Trophoblast cell (in vitro differentiated cells and primary cell): Measurements from ENCODE around the gene AKAP7.

Experiments
- DNase-seq, 2 donors: peaks; one replicate each; pipeline ENCODE4 v3.0.0-alpha.2; 2016
- H2AFZ ChIP-seq: 2 replicates; pipeline ENCODE4 v1.6.1; 2013; ENCODE audit warnings: low read length, moderate library complexity, mild to moderate bottlenecking; ENCODE audit not compliant: insufficient read depth, poor library complexity
- H2AK5ac ChIP-seq: 2 replicates; pipeline ENCODE4 v1.6.1; 2013; ENCODE audit warnings: mild to moderate bottlenecking, low read length
- H2BK120ac ChIP-seq: 2 replicates; pipeline ENCODE4 v1.6.1; 2013; ENCODE audit warnings: low read length, mild to moderate bottlenecking, moderate library complexity; ENCODE audit not compliant: insufficient read depth, poor library complexity
- H2BK12ac ChIP-seq: 2 replicates; pipeline ENCODE4 v1.6.1; 2013; ENCODE audit warnings: mild to moderate bottlenecking, low read length, moderate library complexity
- H2BK5ac ChIP-seq: 2 replicates; pipeline ENCODE4 v1.6.1; 2013; ENCODE audit warnings: low read length, low read depth, moderate library complexity, mild to moderate bottlenecking; ENCODE audit not compliant: poor library complexity
- H3K14ac ChIP-seq: 2 replicates; pipeline ENCODE4 v1.6.1; 2013; ENCODE audit warnings: mild to moderate bottlenecking, low read length
- H3K18ac ChIP-seq: 2 replicates; pipeline ENCODE4 v1.6.1; 2013; ENCODE audit warnings: mild to moderate bottlenecking, low read length
- H3K23ac ChIP-seq: 2 replicates; pipeline ENCODE4 v1.6.1; 2013; ENCODE audit warnings: low read length
- H3K27ac ChIP-seq: 2 replicates; pipeline ENCODE4 v1.5.1; 2013; ENCODE audit warnings: low read depth, mild to moderate bottlenecking, inconsistent platforms, low read length, moderate library complexity
- H3K27me3 ChIP-seq: 2 replicates; pipeline ENCODE4 v1.6.1; 2013; ENCODE audit warnings: inconsistent platforms, mild to moderate bottlenecking, low read length, moderate library complexity; ENCODE audit not compliant: insufficient read depth
- H3K36me3 ChIP-seq, 2 experiments: 1 replicate in 1 of 2; 2 replicates in 1 of 2; pipeline ENCODE4 v1.6.1; 2013; ENCODE audit warnings: low read length in 2 of 2, mild to moderate bottlenecking in 2 of 2, moderate library complexity in 1 of 2; ENCODE audit not compliant: insufficient read depth in 2 of 2, control insufficient read depth in 1 of 2
- H3K4ac ChIP-seq: 2 replicates; pipeline ENCODE4 v1.6.1; 2013; ENCODE audit warnings: low read depth, mild to moderate bottlenecking, low read length, moderate library complexity
- H3K4me1 ChIP-seq, 2 experiments: 1 replicate in 1 of 2; 2 replicates in 1 of 2; pipeline ENCODE4 v1.6.1; 2013; ENCODE audit warnings: low read length in 2 of 2, mild to moderate bottlenecking in 2 of 2, moderate library complexity in 1 of 2; ENCODE audit not compliant: insufficient read depth in 2 of 2, control insufficient read depth in 1 of 2
- H3K4me2 ChIP-seq: 2 replicates; pipeline ENCODE4 v1.6.1; 2013; ENCODE audit warnings: inconsistent platforms, mild to moderate bottlenecking, low read length, moderate library complexity
- H3K4me3 ChIP-seq: 2 replicates; pipeline ENCODE4 v1.5.1; 2013; ENCODE audit warnings: mild to moderate bottlenecking, low read depth, low read length, inconsistent platforms
- H3K79me1 ChIP-seq: one replicate; pipeline ENCODE4 v1.6.1; 2013; ENCODE audit warnings: low read length
- H3K79me2 ChIP-seq: 2 replicates; pipeline ENCODE4 v1.6.1; 2013; ENCODE audit warnings: low read length, mild to moderate bottlenecking; ENCODE audit not compliant: control insufficient read depth, insufficient read depth, poor library complexity
- H3K9ac ChIP-seq: 2 replicates; pipeline ENCODE4 v1.6.1; 2013; ENCODE audit warnings: mild to moderate bottlenecking, low read length
- H3K9me3 ChIP-seq: 2 replicates; pipeline ENCODE4 v1.6.1; 2013; ENCODE audit warnings: low read depth, mild to moderate bottlenecking, control low read depth, inconsistent platforms, low read length; ENCODE audit not compliant: insufficient read depth
- H4K12ac ChIP-seq: 2 replicates; pipeline ENCODE4 v1.6.1; 2013; ENCODE audit warnings: low read depth, mild to moderate bottlenecking, low read length, moderate library complexity
- H4K8ac ChIP-seq: 2 replicates; pipeline ENCODE4 v1.6.1; 2013; ENCODE audit warnings: low read depth, mild to moderate bottlenecking, low read length, moderate library complexity
- H4K91ac ChIP-seq: one replicate; pipeline ENCODE4 v1.6.1; 2013; ENCODE audit warnings: low read depth, mild to moderate bottlenecking, low read length, moderate library complexity
- WGBS: extraction: QIAGEN DNeasy Blood & Tissue Kit; methylation state at CpG from one replicate; pipeline ENCODE4 v1.1.7; 2013; ENCODE audit warnings: missing lambda C conversion rate; ENCODE audit not compliant: insufficient read length, insufficient coverage; ENCODE audit errors: extremely low coverage; 5-methylcytosine and 5-hydroxymethylcytosine counted together

The AKAP7 gene

GRCh38 chr6:131159578-131159977 is 24.3 kb downstream of the AKAP7 start:
- no peak overlapping the region for H3K23ac ChIP-seq

GRCh38 chr6:131160254-131160758 is 25.0 kb downstream of the AKAP7 start:
- H3K27me3 ChIP-seq, result no peaks in the 10 kb centered on the region
- no peak overlapping the region for H2BK5ac ChIP-seq
- H3K18ac ChIP-seq, result no peak overlapping the region
- no peak overlapping the region for H2AFZ ChIP-seq
- no peaks in the 10 kb centered on the region for H3K79me1 ChIP-seq
- no peak overlapping the region for H3K4me3 ChIP-seq
- no peak overlapping the region for H3K4ac ChIP-seq
- H3K4me2 ChIP-seq, result no peak overlapping the region
- H3K23ac ChIP-seq, result no peak overlapping the region
- H4K12ac ChIP-seq, result no peak overlapping the region
- no peak overlapping the region for H4K8ac ChIP-seq
- H3K4me1 ChIP-seq, result peaks cover 0 to 2% of the 10 kb centered on the region in 2 experiments
- no peak overlapping the region for H4K91ac ChIP-seq
- H2BK12ac ChIP-seq, result no peak overlapping the region
- H3K9me3 ChIP-seq, result no peaks in the 10 kb centered on the region
- WGBS, result no CpG with 5 or more reads among the region's 1 CpG
- no peak overlapping the region for H2AK5ac ChIP-seq
- no peaks in the 10 kb centered on the region for H3K79me2 ChIP-seq
- no peak overlapping the region for H3K14ac ChIP-seq
- H3K36me3 ChIP-seq, result no peaks in the 10 kb centered on the region
- H3K9ac ChIP-seq, result no peak overlapping the region
- no peak overlapping the region for H3K27ac ChIP-seq
- no peak overlapping the region for H2BK120ac ChIP-seq
- DNase-seq, result no peak

More at GRCh38 chr6:131159578-131159977, 24.3 kb downstream of the AKAP7 start:
- H2BK12ac ChIP-seq, result no peak overlapping the region
- no peak overlapping the region for H3K9ac ChIP-seq
- H3K4ac ChIP-seq, result no peak overlapping the region
- no CpG with 5 or more reads among the region's 2 CpGs for WGBS
- H2BK5ac ChIP-seq, result no peak overlapping the region
- no peak overlapping the region for H3K4me3 ChIP-seq
- no peak overlapping the region for H2BK120ac ChIP-seq
- no peak overlapping the region for H3K4me2 ChIP-seq
- no peaks in the 10 kb centered on the region for H3K9me3 ChIP-seq
- H3K79me2 ChIP-seq, result no peaks in the 10 kb centered on the region
- H4K91ac ChIP-seq, result no peak overlapping the region
- H4K12ac ChIP-seq, result no peak overlapping the region
- DNase-seq, result no peak
- no peaks in the 10 kb centered on the region for H3K79me1 ChIP-seq
- no peak overlapping the region for H3K14ac ChIP-seq
- H4K8ac ChIP-seq, result no peak overlapping the region
- peaks cover 0 to 2% of the 10 kb centered on the region in 2 experiments for H3K4me1 ChIP-seq
- H2AK5ac ChIP-seq, result no peak overlapping the region
- H2AFZ ChIP-seq, result no peak overlapping the region
- no peak overlapping the region for H3K18ac ChIP-seq
- no peaks in the 10 kb centered on the region for H3K36me3 ChIP-seq
- no peak overlapping the region for H3K27ac ChIP-seq
- H3K27me3 ChIP-seq, result no peaks in the 10 kb centered on the region

GRCh38 chr6:131161987-131162386 is 26.7 kb downstream of the AKAP7 start:
- Histone ChIP-seq H3K4me3 (no peak overlapping the region), H3K14ac (no peak overlapping the region), H3K18ac (no peak overlapping the region), H2BK120ac (no peak overlapping the region), H2AFZ (no peak overlapping the region), H3K4ac (no peak overlapping the region), H3K23ac (no peak overlapping the region), H3K27ac (no peak overlapping the region), H3K36me3 (no peaks in the 10 kb centered on the region), H3K27me3 (no peaks in the 10 kb centered on the region), H3K9me3 (no peaks in the 10 kb centered on the region), H3K79me2 (no peaks in the 10 kb centered on the region), H2BK12ac (no peak overlapping the region), H2AK5ac (no peak overlapping the region), H3K79me1 (no peaks in the 10 kb centered on the region), H4K12ac (no peak overlapping the region), H3K9ac (no peak overlapping the region), H4K8ac (no peak overlapping the region), H3K4me1 (peaks cover 0 to 2% of the 10 kb centered on the region in 2 experiments), H2BK5ac (no peak overlapping the region), H4K91ac (no peak overlapping the region), H3K4me2 (no peak overlapping the region)
- DNase-seq, result no peak
- WGBS, result no CpG with 5 or more reads among the region's 3 CpGs

- no CpG with 5 or more reads among the region's 1 CpG for WGBS
- H3K4ac ChIP-seq, result no peak overlapping the region
- no peak overlapping the region for H4K12ac ChIP-seq
Observed at GRCh38 chr6:131163886-131164285, 28.6 kb downstream of the AKAP7 start.

More at GRCh38 chr6:131163886-131164285, 28.6 kb downstream of the AKAP7 start:
- no peaks in the 10 kb centered on the region for H3K36me3 ChIP-seq
- H3K18ac ChIP-seq, result no peak overlapping the region
- H3K9ac ChIP-seq, result no peak overlapping the region
- H2AFZ ChIP-seq, result no peak overlapping the region
- peaks cover 0 to 2% of the 10 kb centered on the region in 2 experiments for H3K4me1 ChIP-seq
- no peaks in the 10 kb centered on the region for H3K9me3 ChIP-seq
- no peak overlapping the region for H3K27ac ChIP-seq
- H3K27me3 ChIP-seq, result no peaks in the 10 kb centered on the region
- no peak overlapping the region for H2BK12ac ChIP-seq
- H3K4me3 ChIP-seq, result no peak overlapping the region
- no peak overlapping the region for H3K23ac ChIP-seq
- H3K14ac ChIP-seq, result no peak overlapping the region
- H3K4me2 ChIP-seq, result no peak overlapping the region
- no peaks in the 10 kb centered on the region for H3K79me1 ChIP-seq
- no peak overlapping the region for H2BK5ac ChIP-seq
- H2AK5ac ChIP-seq, result no peak overlapping the region
- no peaks in the 10 kb centered on the region for H3K79me2 ChIP-seq
- no peak overlapping the region for H4K91ac ChIP-seq
- no peak for DNase-seq
- no peak overlapping the region for H4K8ac ChIP-seq
- no peak overlapping the region for H2BK120ac ChIP-seq
